Measurements from ENCODE around the gene TNFAIP8L3. TPM values are rescaled to one million over a fixed set of nuclear protein-coding genes. Genes with fewer than 3 reads are reported as not detected.

The TNFAIP8L3 gene
- total RNA-seq, 1 donor from 2014 or later = 10.8 TPM

- DNase-seq (ENCODE audit: low spot score) = peak; percentile 64
Observed at GRCh38 chr15:51093839-51094605, 684 bp downstream of the TNFAIP8L3 start.

GRCh38 chr15:51093488-51093838 is 1.2 kb downstream of the TNFAIP8L3 start:
- intact Hi-C loops (cut with DNase I) = no loop called here
- ATAC-seq (peak; percentile 16), DNase-seq (ENCODE audit: low spot score) (no peak)

More at GRCh38 chr15:51093839-51094605, 684 bp downstream of the TNFAIP8L3 start:
- ATAC-seq = peak; percentile 50
- intact Hi-C loops (cut with DNase I) = no loop called here

- ATAC-seq (no peak), DNase-seq (ENCODE audit: low spot score) (no peak)
- intact Hi-C loops (cut with DNase I) = no loop called here
Observed at GRCh38 chr15:51092480-51093040, 2.1 kb downstream of the TNFAIP8L3 start.

- ATAC-seq = peak; percentile 13
- DNase-seq (ENCODE audit: low spot score) = no peak
- intact Hi-C loops (cut with DNase I) = no loop called here
Observed at GRCh38 chr15:51090753-51091152, 4.0 kb downstream of the TNFAIP8L3 start.

- intact Hi-C loops (cut with DNase I) = no loop called here
- ATAC-seq = no peak
- no peak for DNase-seq (ENCODE audit: low spot score)
Observed at GRCh38 chr15:51089699-51090453, 4.8 kb downstream of the TNFAIP8L3 start.

- DNase-seq (ENCODE audit: low spot score) = no peak
- intact Hi-C loops (cut with DNase I) = no loop called here
- no peak for ATAC-seq
Observed at GRCh38 chr15:51089041-51089440, 5.7 kb downstream of the TNFAIP8L3 start.

GRCh38 chr15:51088585-51088984 is 6.1 kb downstream of the TNFAIP8L3 start:
- ATAC-seq (no peak), DNase-seq (ENCODE audit: low spot score) (no peak)
- intact Hi-C loops (cut with DNase I) = no loop called here

GRCh38 chr15:51087513-51087912 is 7.2 kb downstream of the TNFAIP8L3 start:
- DNase-seq (ENCODE audit: low spot score) = no peak
- ATAC-seq = peak; percentile 84
- intact Hi-C loops (cut with DNase I) = no loop called here

- DNase-seq (ENCODE audit: low spot score) = no peak
- ATAC-seq = no peak
- intact Hi-C loops (cut with DNase I) = no loop called here
Observed at GRCh38 chr15:51086409-51086808, 8.3 kb downstream of the TNFAIP8L3 start.

GRCh38 chr15:51085764-51086163 is 8.9 kb downstream of the TNFAIP8L3 start:
- ATAC-seq = no peak
- DNase-seq (ENCODE audit: low spot score) = no peak
- intact Hi-C loops (cut with DNase I) = no loop called here

- ATAC-seq = no peak
- no peak for DNase-seq (ENCODE audit: low spot score)
- intact Hi-C loops (cut with DNase I) = no loop called here
Observed at GRCh38 chr15:51083641-51084166, 11.0 kb downstream of the TNFAIP8L3 start.

- DNase-seq (ENCODE audit: low spot score) (no peak), ATAC-seq (no peak)
- intact Hi-C loops (cut with DNase I) = no loop called here
Observed at GRCh38 chr15:51082246-51082645, 12.5 kb downstream of the TNFAIP8L3 start.

GRCh38 chr15:51080286-51080685 is 14.4 kb downstream of the TNFAIP8L3 start:
- ATAC-seq (no peak), DNase-seq (ENCODE audit: low spot score) (no peak)
- intact Hi-C loops (cut with DNase I) = no loop called here

- ATAC-seq (no peak), DNase-seq (ENCODE audit: low spot score) (no peak)
- intact Hi-C loops (cut with DNase I) = no loop called here
Observed at GRCh38 chr15:51079226-51079625, 15.5 kb downstream of the TNFAIP8L3 start.

GRCh38 chr15:51077221-51078153 is 17.2 kb downstream of the TNFAIP8L3 start:
- ATAC-seq = peak; percentile 96
- intact Hi-C loops (cut with DNase I) = no loop called here
- DNase-seq (ENCODE audit: low spot score) = peak; percentile 89

GRCh38 chr15:51076524-51077220 is 18.0 kb downstream of the TNFAIP8L3 start:
- no peak for ATAC-seq
- intact Hi-C loops (cut with DNase I) = no loop called here
- no peak for DNase-seq (ENCODE audit: low spot score)

- intact Hi-C loops (cut with DNase I) = no loop called here
Observed at GRCh38 chr15:51075826-51076523, 18.7 kb downstream of the TNFAIP8L3 start.

GRCh38 chr15:51075364-51075763 is 19.3 kb downstream of the TNFAIP8L3 start:
- DNase-seq (ENCODE audit: low spot score) = no peak

More at GRCh38 chr15:51075826-51076523, 18.7 kb downstream of the TNFAIP8L3 start:
- DNase-seq (ENCODE audit: low spot score) = no peak
- no peak for ATAC-seq

More at GRCh38 chr15:51075364-51075763, 19.3 kb downstream of the TNFAIP8L3 start:
- intact Hi-C loops (cut with DNase I) = no loop called here
- no peak for ATAC-seq

Measured in sciatic nerve (tissue), 2 donors.